ENCODE measurements around the gene CHRNA3.

CHRNA3 gene

DNA sequence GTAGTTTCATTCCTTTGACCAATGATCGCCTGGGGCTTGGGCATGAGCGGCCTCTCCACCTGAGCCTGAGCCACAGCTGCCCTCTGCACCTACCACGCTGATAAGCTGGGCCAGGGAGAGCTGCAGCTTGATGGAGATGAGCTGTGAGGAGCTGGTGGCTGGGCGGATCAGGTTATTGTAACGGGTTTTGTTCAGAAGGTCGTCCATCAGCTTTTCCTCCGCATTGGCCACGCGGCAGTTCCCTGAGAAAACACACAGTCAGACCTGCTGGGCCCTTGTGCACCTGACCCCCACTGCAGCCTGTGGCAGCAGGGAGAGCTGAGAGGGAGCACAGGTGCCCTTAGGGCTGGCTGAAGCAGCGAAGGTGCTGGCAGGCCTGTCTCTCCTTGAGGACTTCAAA, 14.6 kb upstream of the CHRNA3 start:
- no peak for DNase-seq

DNA sequence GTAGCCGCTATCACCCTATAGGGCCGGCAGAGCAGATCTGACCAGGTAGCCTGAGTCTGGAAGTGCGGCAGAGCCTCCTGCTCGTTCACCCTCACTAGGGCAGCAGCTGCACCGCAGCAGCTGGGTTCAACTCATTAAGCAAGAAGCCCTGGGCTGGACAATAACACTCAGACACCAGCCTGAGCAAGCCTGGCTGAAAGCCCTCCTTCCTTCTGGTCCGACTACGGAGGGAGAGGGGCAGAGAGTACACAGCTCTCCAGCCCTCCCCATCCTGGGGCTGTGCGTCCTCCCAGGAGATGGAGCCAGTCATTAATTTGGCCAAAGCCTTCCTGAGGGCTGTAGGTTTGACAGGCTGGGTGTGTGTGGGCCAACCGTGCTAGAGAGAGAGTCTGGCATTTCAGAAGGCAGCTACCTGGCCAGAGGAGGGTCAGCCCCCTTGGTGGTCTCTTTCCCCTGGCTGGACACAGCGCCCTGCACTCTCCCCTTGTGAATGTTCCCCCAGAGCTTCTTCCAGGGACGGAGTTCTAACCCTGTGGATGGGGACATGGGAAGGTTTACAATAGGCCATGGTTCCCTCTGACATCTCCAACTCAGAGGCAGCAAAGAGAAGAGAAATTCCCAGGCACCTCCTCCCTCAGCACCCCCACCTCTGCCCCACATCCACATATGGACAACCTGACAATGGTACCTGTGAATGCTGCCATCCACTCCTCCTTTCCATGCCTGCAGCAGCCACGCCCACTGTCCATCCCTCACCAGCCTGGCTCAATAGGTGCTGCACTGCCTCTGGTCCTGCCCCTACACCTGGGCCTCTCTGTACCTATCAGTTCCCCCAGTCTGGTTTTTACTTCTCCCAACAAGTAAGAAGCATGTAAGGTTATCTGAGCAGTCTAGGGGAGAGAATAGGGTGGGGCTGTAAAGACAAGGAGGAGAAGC, 13.7 kb upstream of the CHRNA3 start:
- DNase-seq, result no peak

DNA sequence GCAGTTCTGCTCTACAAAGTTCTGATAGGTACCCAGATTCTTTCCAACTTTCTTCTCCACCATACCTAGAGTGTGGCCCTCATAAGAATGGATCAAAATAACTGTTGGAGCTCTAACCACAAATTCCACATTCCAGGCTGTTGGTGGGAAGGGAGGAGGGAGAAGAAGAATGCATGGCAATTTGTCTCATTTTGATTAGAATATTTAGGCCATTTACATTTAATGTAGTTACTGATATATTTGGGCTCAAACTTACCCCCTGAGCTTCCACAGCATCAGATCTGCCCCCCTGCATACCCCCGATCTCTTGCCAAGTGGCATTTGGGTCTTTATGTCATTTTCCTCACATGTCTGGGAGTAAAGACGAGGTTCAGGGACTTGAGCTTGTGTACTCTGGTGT, 12.6 kb upstream of the CHRNA3 start:
- DNase-seq, result no peak

DNA sequence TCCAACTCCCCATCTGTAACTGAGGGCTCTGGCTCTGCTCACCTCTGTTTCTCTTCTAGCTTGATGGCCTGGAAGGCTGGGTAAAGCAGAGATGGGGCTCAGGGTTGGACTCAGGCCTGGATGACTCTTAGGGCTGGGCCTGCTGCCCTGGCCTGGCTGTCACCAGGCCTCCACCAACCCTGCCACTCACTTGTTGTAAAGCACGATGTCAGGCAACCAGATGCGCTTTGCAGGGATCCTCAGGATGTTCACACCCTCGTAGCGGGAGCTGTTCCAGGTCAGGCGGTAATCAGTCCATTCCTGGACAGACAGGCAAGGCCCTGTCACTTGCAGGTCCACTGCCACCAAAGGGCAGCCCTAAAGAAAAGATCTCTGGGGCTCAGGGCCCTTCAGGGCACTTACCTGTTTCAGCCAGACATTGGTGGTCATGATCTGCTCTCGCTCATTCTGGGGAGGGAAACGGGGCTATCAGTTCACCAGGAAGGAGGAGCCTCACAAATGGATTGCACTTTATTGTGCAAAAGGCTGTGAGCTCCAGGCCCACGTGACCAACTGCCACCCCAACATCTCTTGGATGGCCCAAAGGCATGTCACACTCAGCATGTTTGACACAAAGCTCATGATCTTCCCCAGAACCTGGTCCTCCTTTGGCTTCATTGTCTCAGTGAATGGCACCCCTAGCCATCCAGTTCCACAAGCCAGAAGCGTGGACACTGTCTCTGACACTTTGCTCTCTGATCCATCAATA, 10.3 kb upstream of the CHRNA3 start:
- DNase-seq, result no peak

DNA sequence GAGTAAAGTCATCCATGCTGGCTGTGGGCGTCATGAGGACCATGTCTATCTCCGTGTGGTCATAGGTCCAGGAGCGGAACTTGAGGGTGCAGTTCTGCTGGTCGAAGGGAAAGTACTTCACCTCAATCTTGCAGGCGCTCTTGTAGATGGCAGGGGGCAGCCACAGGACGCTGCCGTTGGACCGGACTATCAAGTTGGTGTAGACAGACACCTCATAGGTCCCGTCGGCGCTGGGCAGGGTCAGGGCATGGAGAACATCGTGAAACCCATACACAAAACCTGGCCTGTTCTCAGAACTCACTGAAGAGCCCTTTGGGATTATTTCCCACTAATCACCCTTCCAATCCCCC, 8.9 kb upstream of the CHRNA3 start:
- DNase-seq, result no peak

DNA sequence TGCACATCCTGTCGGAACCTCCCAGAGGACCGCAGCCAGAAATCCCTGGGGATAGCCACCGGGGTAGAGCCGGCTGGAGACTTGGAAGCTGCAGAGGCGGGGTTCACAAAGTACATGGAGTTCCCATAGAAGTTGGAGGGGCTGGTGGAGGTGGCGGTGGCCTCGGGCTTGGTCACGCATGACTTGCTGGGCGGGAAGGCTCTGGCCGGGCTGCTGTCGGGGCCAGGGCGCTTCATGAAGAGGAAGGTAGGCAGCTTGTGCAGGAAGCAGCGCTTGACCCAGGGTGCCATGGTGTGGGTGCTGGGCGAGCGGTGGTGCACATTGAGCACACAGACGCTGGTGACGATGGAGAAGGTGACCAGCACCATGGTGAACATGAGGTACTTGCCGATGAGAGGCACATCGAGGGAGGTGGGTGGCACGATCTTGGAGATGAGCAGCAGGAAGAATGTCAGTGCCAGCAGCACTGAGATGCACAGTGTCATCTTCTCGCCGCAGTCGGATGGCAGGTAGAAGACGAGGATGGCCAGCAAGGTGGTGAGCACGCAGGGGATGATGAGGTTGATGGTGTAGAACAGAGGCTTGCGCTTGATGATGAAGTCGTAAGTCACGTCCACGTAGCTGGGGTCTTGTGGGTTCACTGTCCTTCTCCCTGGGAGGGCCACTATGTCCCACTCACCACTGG, 8.4 kb upstream of the CHRNA3 start:
- no peak for DNase-seq

DNA sequence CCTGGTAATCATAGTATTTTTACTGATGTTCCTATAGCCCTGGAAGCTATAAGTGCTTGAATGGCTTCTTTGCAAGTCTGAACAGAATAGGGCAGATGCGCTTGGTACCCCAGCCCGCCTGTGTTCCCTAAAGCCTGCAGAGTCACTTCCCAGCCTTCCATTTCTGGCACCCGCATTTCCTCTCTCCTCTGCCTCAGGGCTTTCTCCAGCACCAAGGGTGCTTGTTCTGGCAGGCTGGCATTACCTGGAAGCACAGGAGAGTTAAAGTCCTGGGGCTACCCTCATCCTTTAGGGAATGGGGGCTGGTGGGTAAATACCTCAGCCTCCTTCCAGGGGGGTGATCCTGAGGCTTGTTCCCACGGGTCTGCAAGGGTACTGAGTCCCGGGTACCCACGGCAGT, 7.4 kb upstream of the CHRNA3 start:
- DNase-seq, result no peak

DNA sequence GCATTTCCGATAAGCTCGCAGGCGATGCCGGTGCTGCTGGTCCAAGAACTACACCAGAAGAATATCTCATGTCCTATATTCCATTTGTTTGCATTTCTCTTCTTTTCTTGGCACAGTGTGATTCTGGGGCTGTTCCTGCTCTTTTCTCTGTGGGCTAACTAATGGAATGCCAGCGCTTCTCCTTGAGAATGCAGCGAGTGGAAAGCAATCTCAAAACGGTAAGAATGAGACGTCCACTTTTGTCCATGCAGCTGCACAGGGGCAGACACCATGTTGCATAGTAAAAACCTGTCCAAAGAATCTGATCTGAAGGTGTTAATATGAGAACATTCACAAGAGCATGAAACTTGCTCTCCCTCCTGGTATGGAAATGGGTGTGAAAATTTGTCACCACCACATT, 6.6 kb upstream of the CHRNA3 start:
- no peak for DNase-seq

DNA sequence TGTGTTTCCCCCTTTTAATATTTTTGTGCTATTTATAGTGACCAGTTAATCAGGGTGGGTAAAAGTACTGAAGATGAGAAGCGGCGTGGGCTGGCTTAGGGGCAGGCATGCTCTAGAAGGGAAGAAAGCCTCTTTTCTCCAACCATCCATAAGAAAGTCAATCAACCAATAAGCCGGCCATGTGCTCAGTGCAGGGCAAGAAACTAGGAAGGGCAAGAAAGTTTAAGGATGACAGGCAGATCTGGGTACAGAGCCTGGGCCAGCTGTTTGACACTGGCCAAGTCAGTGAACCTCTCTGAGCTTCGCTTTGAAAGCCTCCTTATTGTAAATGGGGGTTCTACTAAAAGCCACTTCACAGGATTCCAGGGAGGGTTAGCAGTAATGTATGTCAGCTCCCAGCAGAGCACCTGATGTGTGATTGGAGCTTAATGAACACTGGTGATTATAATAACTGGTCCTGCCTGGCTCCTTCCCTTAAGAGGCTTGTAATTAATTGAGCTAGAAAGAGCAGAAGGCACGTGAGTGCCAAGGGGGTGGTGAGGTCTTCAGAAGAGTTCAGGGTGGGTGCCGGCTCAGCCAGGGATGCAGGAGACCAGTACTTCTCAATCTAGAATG, 5.7 kb upstream of the CHRNA3 start:
- DNase-seq, result no peak

DNA sequence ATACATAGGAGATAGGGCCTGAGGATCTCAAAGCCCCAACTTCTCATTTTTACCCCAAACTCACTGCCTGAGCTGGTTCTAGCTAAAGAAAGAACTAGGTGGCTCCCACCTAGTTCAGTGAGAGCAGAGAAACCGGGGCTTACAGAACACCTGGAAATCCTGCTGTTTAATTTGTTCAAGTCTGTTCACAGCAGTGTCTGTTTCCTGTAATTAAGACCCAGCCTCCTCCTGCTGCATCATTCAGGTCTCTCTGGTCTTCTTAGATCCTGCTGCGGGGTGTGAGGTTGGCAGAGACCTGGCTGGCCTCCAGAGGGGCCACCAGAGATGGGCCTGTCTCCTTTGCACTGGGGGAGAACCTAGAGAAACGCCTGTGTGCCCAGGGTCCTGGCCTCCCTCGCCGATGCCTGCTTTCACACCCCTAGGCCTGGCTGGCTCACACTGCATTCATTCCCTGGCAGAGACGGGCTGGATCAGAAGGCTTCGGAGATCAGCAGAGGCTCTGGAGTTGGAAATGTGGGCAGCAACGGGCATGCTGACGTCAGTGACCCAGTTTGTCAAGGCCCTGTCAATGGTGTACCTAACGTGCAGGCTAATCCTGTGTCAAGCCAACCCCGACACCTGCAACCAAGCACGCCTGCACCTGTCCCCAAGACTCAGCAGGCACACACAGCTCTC, 4.9 kb upstream of the CHRNA3 start:
- no peak for DNase-seq

DNA sequence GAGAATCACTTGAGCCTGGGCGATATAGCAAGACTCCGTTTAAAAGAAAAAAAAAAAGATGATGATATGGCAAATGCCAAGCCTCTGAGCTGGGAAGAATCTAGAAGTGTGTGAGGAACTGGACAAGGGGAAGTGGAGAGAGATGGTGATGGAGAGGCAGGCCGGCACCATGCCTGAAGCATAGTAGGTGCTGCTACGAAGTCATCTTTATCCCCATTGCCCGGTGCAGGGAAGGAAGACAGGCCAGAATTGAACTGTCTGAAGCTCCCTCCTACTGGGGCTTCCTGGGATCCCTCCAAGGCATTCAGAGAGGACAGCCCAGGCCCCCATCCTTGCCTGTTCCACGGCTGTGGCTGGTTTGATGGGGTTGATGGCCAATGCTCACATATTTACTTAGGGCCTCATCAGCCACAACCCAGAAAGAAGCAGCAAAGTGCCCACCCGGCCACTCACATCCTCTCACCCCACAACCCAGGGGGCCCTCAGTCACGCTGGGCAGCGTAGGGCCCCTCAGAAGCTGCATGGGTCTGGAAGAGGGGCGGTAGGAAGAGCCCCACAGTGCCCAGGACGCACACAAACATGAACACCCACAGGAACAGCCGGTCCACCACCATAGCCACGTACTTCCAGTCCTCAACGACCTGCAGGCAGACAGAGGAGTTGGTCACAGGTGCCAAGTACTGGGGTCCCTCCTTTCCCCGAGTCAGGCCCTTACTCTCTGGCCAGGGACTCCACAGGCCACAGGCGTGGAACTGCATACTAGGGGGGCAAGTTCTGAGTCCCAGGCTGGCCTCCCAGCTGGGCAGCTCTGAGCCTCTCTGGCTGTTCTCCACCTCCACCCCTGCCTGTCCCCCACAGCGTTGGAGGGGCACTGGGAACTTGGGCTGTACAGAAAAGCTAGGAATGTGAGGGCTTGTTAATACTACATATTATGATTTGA, 4.1 kb upstream of the CHRNA3 start:
- no peak for DNase-seq

DNA sequence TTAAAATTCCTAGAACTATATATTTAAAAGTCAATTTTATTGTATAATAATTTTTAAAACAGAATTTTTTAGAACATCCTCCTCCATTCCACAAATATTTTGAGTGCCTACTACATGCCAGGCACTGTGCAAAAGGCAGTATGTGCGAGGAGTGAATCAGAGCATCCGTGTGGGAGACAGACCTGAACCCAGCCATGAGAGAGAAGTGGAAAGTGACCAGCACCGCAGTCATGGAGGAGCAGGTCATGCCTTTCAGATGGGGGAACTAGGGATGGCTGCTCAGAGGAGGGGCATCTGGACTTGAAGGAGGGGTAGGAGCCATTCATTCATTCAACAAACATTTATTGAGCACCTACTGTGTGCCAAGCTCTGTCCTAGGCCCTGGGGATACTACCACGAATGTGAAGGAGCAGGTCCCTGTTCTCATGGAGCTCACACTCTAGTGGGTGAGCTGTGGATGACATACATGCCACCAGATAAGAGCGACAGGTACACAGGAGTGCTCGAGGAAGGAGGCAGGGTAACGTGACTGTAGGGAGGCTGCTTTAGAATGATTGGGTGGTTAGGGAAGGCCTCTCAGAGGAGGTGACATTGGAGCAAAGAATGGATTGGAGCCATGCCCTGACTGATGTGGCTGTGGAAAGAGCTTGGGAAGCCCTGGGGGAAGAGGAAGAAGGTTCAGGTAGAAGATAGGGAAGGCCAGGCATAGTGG, 3.1 kb upstream of the CHRNA3 start:
- no peak for DNase-seq

DNA sequence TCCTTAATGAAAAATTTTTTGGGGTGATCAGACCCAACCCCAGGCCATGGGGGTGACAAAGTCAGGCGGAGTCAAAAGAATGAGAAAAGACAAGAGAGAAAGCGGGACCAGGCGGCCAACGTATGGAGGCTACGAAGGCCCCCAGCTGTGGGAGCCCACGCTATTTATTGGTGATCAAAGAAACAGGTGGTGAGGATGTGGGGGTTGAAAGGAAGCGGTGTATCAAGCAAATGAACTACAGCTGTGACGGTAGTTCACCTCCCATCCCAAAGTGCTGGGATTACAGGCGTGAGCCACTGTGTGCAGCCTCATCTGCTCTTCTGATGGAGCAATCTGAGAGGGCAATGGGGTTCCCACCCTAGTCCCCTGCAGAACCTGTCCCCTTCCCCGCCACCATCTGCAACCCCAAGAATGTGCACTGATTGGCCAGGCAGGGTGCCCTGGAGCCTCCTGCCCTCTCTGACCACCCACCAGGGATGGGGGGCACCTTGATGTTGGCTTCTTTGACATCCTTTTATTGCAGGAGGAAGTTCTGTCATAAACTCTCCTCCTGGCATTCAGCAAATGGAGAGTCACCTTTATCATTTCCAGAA, 1.1 kb upstream of the CHRNA3 start:
- no peak for DNase-seq

DNA sequence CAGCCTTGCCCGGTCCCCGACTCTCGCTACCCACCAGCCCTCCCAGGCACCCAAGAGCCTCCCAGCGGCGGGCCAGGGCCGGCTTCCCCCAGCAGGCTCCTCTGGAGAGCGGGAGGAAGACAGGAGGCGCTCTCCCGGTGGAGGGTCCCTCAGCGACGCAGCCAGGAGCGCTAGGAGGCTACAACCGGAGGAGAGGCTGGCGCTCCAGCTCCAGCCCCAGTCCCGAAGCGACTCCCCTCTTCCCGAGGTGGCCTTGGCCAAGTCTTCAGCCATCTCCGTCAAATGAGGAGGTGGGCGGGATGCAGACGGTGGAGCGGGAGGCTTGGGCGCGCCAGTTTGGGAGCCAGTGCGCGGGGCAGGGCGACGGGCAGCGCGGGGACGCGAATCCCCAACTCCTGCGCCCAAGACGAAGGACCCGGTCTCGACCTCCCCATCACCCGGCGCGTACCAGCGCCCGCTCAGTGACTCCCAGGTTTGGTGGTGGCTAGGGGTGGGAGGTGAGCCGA, 722 bp downstream of the CHRNA3 start:
- DNase-seq, result peak; percentile 16

DNA sequence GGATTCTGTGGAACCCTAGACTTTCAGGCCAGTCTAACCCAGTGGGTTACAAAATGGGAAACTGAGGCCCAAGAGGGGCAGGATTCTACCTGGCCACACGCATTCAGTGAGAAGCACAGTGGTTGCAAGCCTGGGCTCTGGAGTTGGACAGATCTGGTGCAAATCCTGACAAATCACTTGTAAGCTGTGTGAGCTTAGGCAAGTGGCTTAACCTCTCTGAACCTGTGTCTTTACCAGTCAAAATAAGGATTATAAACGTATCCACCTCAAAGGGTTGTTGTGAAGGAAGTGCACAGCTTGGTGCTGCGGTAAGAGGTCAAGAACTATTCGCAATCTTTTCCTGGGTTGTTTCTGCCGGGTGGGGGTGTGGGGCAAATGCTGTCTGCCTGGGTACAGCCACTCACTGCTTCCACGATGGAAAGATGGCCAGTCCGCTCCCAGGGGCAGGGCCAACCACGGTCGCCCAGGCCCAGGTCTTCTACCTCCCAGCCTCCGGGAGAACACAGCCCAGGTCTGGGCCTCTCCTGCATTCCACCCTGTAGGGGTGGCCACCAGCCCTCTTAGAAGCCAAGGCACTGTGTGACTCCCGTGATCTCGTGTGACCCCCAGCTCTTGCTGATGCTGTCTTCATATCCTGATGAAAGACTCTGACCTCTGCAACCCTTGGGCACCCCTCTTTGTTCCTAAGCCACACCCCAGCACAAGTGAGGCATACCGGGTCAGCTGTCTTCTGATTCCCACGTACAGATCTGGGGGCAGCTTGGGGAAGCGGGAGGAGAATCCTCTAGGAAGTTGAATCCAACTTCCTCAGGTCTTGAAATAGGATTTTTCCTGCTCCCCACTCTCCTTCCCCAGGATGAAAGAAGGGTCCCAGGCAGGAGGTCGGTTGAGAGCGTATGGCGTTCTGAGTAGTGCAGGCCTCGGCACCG, 1.5 kb downstream of the CHRNA3 start:
- DNase-seq, result no peak

DNA sequence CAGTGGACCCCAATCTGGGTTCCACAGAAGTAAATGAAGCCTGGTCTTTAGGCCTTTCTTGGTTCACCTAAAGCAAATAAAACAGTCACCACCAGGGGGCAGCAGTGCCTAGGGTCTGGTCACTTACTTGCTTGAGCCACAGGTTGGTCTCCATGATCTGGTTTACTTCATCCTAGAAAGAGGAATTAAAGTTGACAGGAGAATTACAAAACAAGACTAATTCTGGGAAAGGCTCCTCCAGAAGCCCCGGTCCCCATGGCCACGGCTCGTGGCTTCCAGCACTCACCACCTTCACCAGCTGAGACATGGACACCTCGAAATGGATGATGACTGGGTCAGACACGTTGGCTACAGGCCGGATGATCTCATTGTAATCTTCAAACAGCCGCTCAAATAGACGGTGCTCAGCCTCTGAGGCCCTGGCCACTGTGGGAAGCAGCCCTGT, 2.3 kb downstream of the CHRNA3 start:
- peak; percentile 90 for DNase-seq

DNA sequence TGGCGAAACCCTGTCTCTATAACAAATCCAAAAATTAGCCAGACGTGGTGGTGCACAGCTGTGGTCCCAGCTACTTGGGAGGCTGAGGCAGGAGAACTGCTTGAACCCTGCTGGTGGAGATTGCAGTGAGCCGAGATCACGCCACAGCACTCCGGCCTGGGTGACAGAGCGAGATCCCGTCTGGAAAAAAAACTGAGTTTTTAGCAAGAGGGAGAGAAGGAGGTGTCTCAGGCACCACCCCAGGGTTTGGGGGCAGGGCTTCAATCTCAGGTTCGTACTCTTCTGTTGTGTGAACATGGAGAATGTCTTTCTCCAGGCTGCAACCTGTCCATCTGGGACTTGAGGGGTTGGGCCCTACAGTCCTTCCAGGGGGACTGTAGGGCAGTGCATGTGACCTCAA, 2.7 kb downstream of the CHRNA3 start:
- DNase-seq, result no peak

DNA sequence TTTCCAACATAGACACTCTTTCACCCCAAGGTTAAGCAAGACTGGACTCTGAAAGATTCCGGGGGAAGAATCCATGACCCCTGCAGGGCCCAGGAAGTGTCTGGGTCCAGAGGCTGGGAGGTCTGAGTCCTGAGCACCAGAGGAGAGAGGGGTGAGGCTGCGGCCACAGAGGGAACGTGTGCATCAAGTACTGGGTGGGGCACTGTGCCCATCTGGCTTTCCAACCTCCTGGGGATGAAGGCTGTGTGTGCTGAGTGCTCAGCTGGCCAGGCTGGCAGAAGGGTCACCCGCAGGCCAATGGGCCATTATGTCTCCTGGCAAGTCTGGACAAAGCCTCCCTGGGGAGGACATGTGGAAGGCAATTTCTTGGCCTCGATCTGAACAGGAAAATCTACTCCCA, 3.3 kb downstream of the CHRNA3 start:
- DNase-seq, result no peak

DNA sequence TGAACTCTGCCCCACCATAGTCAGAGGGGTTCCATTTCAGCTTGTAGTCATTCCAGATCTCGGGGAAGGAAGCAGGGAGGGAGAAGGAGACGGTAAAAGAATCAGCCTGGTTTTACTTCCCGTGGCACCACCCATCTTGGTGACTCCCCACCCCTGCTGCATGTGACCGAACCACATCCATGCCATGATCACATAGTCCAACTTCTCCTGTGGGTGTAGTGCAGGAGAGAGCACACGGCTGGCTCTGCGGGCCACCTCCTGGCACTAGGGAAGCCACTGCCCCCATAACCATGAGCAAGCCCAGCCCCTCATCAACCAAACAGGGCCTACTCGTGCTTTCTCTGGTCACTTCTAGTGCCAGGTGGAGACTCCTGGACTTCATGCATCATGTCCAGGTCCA, 3.7 kb downstream of the CHRNA3 start:
- DNase-seq, result no peak

Data from stimulated activated CD4-positive, alpha-beta T cell treated with anti-CD3 and anti-CD28 coated beads, Interleukin-15, amount 100 ng/mL, for 24 hours (primary cell).